ENCODE results near the gene TMEM131. TPM values are rescaled to one million over a fixed set of nuclear protein-coding genes. Genes with fewer than 3 reads are reported as not detected.
A peak's percentile ranks its signal among the peaks of the same experiment; 100 is the strongest.
"Not testable (repeated sequence)": the region's sequence is repeated elsewhere in the genome, so short reads cannot be mapped to it uniquely, and the experiment has no call there.

Gene TMEM131
- total RNA-seq, 1 experiment from 2014 or later, result 7.4 TPM

GRCh38 chr2:97844311-97844859, 151.4 kb downstream of the TMEM131 start:
- in situ Hi-C loops (cut with HindIII; ENCODE audit: low sequenced_read_pairs), result no loop called here
- DNase-seq (ENCODE audit: low spot score), result peak; percentile 66

- in situ Hi-C loops (cut with HindIII; ENCODE audit: low sequenced_read_pairs), result no loop called here
- DNase-seq (ENCODE audit: low spot score), result no peak
These were observed 155.6 kb downstream of the TMEM131 start for GRCh38 chr2:97840198-97840597.

GRCh38 chr2:97834610-97835009, 161.1 kb downstream of the TMEM131 start:
- DNase-seq (ENCODE audit: low spot score), result no peak
- in situ Hi-C loops (cut with HindIII; ENCODE audit: low sequenced_read_pairs), result no loop called here

GRCh38 chr2:97831121-97831520, 164.6 kb downstream of the TMEM131 start:
- no peak for DNase-seq (ENCODE audit: low spot score)
- in situ Hi-C loops (cut with HindIII; ENCODE audit: low sequenced_read_pairs), result no loop called here

- in situ Hi-C loops (cut with HindIII; ENCODE audit: low sequenced_read_pairs), result not testable (repeated sequence)
These were observed 166.5 kb downstream of the TMEM131 start for GRCh38 chr2:97829255-97829654.

GRCh38 chr2:97827013-97827412, 168.7 kb downstream of the TMEM131 start:
- DNase-seq (ENCODE audit: low spot score); in situ Hi-C loops (cut with HindIII; ENCODE audit: low sequenced_read_pairs): not testable (repeated sequence)

More at GRCh38 chr2:97829255-97829654, 166.5 kb downstream of the TMEM131 start:
- DNase-seq (ENCODE audit: low spot score), result not testable (repeated sequence)

GRCh38 chr2:97826266-97826847, 169.4 kb downstream of the TMEM131 start:
- in situ Hi-C loops (cut with HindIII; ENCODE audit: low sequenced_read_pairs); DNase-seq (ENCODE audit: low spot score): not testable (repeated sequence)

- DNase-seq (ENCODE audit: low spot score); in situ Hi-C loops (cut with HindIII; ENCODE audit: low sequenced_read_pairs): not testable (repeated sequence)
These were observed 171.7 kb downstream of the TMEM131 start for GRCh38 chr2:97824011-97824410.

- in situ Hi-C loops (cut with HindIII; ENCODE audit: low sequenced_read_pairs); DNase-seq (ENCODE audit: low spot score): not testable (repeated sequence)
These were observed 173.9 kb downstream of the TMEM131 start for GRCh38 chr2:97821862-97822261.

- in situ Hi-C loops (cut with HindIII; ENCODE audit: low sequenced_read_pairs), result no loop called here
- no peak for DNase-seq (ENCODE audit: low spot score)
These were observed 176.0 kb downstream of the TMEM131 start for GRCh38 chr2:97819754-97820153.

- in situ Hi-C loops (cut with HindIII; ENCODE audit: low sequenced_read_pairs), result no loop called here
- DNase-seq (ENCODE audit: low spot score), result no peak
These were observed 179.3 kb downstream of the TMEM131 start for GRCh38 chr2:97816411-97816810.

GRCh38 chr2:97812931-97813330, 182.8 kb downstream of the TMEM131 start:
- DNase-seq (ENCODE audit: low spot score), result no peak
- in situ Hi-C loops (cut with HindIII; ENCODE audit: low sequenced_read_pairs), result no loop called here

- DNase-seq (ENCODE audit: low spot score), result no peak
- in situ Hi-C loops (cut with HindIII; ENCODE audit: low sequenced_read_pairs), result no loop called here
These were observed 186.9 kb downstream of the TMEM131 start for GRCh38 chr2:97808816-97809215.

GRCh38 chr2:97806738-97807618, 188.8 kb downstream of the TMEM131 start:
- DNase-seq (ENCODE audit: low spot score), result peak; percentile 81
- in situ Hi-C loops (cut with HindIII; ENCODE audit: low sequenced_read_pairs), result no loop called here

- in situ Hi-C loops (cut with HindIII; ENCODE audit: low sequenced_read_pairs), result no loop called here
- DNase-seq (ENCODE audit: low spot score), result no peak
These were observed 190.0 kb downstream of the TMEM131 start for GRCh38 chr2:97805776-97806175.

GRCh38 chr2:97801028-97801427, 194.7 kb downstream of the TMEM131 start:
- in situ Hi-C loops (cut with HindIII; ENCODE audit: low sequenced_read_pairs), result no loop called here
- no peak for DNase-seq (ENCODE audit: low spot score)

GRCh38 chr2:97798416-97798815, 197.3 kb downstream of the TMEM131 start:
- in situ Hi-C loops (cut with HindIII; ENCODE audit: low sequenced_read_pairs), result no loop called here
- no peak for DNase-seq (ENCODE audit: low spot score)

- DNase-seq (ENCODE audit: low spot score), result no peak
- in situ Hi-C loops (cut with HindIII; ENCODE audit: low sequenced_read_pairs), result no loop called here
These were observed 198.4 kb downstream of the TMEM131 start for GRCh38 chr2:97797355-97797754.

- DNase-seq (ENCODE audit: low spot score), result no peak
- in situ Hi-C loops (cut with HindIII; ENCODE audit: low sequenced_read_pairs), result no loop called here
These were observed 199.2 kb downstream of the TMEM131 start for GRCh38 chr2:97796465-97797126.

- in situ Hi-C loops (cut with HindIII; ENCODE audit: low sequenced_read_pairs), result no loop called here
- no peak for DNase-seq (ENCODE audit: low spot score)
These were observed 203.3 kb downstream of the TMEM131 start for GRCh38 chr2:97792416-97792815.

Measured in G401 (cell line).